ENCODE results near the gene BMPR1A. TPM values are rescaled to one million over a fixed set of nuclear protein-coding genes. Genes with fewer than 3 reads are reported as not detected.

The BMPR1A gene
- total RNA-seq, 1 experiment from 2014 or later = 24.3 TPM

DNA sequence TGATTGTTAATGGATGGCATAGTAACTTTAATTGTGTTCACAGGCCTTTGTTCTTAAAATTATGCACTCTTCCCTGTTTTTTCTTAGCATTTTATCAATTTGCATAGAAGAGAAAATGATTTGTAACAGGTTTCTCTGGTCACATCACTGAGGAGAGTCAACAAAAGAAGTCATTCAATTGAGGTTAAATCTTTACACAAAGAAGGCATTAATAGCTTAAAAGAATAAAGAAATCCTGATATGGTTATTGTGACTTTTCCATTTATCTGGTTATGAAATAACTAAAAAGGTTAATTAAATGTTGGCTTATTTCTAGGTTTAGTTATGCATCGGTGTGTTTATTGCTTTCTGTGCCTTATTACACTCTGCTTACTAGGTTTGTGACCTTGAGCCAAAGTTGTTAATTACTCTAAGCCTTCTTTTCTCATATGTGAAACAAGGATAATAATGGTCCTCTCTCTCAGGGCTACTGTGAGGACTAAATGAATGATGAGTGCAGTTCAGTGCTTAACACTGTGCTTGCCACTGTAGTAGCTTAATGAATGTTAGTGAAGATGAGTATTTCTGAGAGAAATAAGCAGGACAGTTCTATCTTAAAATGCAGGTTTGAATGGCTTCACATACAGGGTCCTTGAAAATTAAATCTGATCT, 12.1 kb downstream of the BMPR1A start:
- no peak overlapping the region for H3K4me2 ChIP-seq
- H3K36me3 ChIP-seq (ENCODE audit: low read depth) = no peaks in the 10 kb centered on the region
- H3K27me3 ChIP-seq (ENCODE audit: insufficient read depth, low read depth) = no peaks in the 10 kb centered on the region
- intact Hi-C loops (cut with micrococcal nuclease; ENCODE audit: unreplicated experiment) = no loop called here
- DNase-seq = no peak
- no peaks in the 10 kb centered on the region for H3K9me3 ChIP-seq (ENCODE audit: insufficient read depth, low read depth)
- ChIA-PET POLR2A (ENCODE audit: unreplicated experiment) (interaction anchor here (0.5 kb wide), 1 partner anchor 17 kb away, joined by 3 read pairs; no protein-coding TSS in a partner anchor), CTCF (no interaction called here)
- TF ChIP-seq EZH2 (IDR thresholded peaks at IDR 0.05; ENCODE audit: low read depth) = no peak
- TF ChIP-seq, protein P1, sequence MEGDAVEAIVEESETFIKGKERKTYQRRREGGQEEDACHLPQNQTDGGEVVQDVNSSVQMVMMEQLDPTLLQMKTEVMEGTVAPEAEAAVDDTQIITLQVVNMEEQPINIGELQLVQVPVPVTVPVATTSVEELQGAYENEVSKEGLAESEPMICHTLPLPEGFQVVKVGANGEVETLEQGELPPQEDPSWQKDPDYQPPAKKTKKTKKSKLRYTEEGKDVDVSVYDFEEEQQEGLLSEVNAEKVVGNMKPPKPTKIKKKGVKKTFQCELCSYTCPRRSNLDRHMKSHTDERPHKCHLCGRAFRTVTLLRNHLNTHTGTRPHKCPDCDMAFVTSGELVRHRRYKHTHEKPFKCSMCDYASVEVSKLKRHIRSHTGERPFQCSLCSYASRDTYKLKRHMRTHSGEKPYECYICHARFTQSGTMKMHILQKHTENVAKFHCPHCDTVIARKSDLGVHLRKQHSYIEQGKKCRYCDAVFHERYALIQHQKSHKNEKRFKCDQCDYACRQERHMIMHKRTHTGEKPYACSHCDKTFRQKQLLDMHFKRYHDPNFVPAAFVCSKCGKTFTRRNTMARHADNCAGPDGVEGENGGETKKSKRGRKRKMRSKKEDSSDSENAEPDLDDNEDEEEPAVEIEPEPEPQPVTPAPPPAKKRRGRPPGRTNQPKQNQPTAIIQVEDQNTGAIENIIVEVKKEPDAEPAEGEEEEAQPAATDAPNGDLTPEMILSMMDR (conservative IDR thresholded peaks at IDR 0.05) = no peak
- no TSS peak for BruUV-seq (replicated peaks)
- no peaks in the 10 kb centered on the region; the same call in 1 of the 2 replicates for H4K20me1 ChIP-seq (ENCODE audit: insufficient read depth)
- no peaks in the 10 kb centered on the region for H3K4me1 ChIP-seq (replicated peaks; ENCODE audit: insufficient read depth)
- H3K9me2 ChIP-seq (ENCODE audit: insufficient read depth) = no peaks in the 10 kb centered on the region
- no peak overlapping the region for H3K4me3 ChIP-seq
- no peak overlapping the region for H2AFZ ChIP-seq
- no peaks in the 10 kb centered on the region for H3F3A ChIP-seq (ENCODE audit: insufficient read depth, low read depth)
- H3K79me2 ChIP-seq (ENCODE audit: low read depth) = peaks cover 54% of the 10 kb centered on the region
- no peak overlapping the region for H3K27ac ChIP-seq

DNA sequence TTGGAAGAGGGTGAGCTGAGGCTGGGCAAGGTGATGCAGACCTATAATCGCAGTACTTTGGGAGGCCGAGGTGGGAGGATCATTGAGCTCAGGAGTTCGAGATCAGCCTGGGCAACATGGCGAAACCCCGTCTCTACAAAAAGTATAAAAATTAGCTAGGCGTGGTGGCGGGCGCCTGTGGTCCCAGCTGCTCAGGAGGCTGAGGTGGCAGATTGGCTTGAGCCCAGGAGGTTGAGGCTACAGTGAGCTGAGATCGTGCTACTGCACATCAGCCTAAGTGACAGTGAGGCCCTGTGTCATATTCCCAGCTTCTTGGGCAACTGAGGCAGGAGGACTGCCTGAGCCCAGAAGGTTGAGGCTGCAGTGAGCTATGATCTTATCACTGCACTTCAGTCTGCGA, 13.6 kb downstream of the BMPR1A start:
- H3K79me2 ChIP-seq (ENCODE audit: low read depth) = peaks cover 43% of the 10 kb centered on the region
- no peak overlapping the region for H3K4me2 ChIP-seq
- ChIA-PET POLR2A (ENCODE audit: unreplicated experiment) (no interaction called here), CTCF (no interaction called here)
- no peak for DNase-seq
- H3K4me3 ChIP-seq = no peak overlapping the region
- no peaks in the 10 kb centered on the region for H3F3A ChIP-seq (ENCODE audit: insufficient read depth, low read depth)
- no peaks in the 10 kb centered on the region for H3K9me3 ChIP-seq (ENCODE audit: insufficient read depth, low read depth)
- H3K36me3 ChIP-seq (ENCODE audit: low read depth) = no peaks in the 10 kb centered on the region
- H2AFZ ChIP-seq = no peak overlapping the region
- H3K4me1 ChIP-seq (replicated peaks; ENCODE audit: insufficient read depth) = no peaks in the 10 kb centered on the region
- intact Hi-C loops (cut with micrococcal nuclease; ENCODE audit: unreplicated experiment) = no loop called here
- BruUV-seq (replicated peaks) = no TSS peak
- no peak overlapping the region for H3K27ac ChIP-seq
- H3K9me2 ChIP-seq (ENCODE audit: insufficient read depth) = no peaks in the 10 kb centered on the region
- no peak for TF ChIP-seq EZH2 (IDR thresholded peaks at IDR 0.05; ENCODE audit: low read depth)
- TF ChIP-seq, protein P1 (conservative IDR thresholded peaks at IDR 0.05) = no peak
- no peaks in the 10 kb centered on the region for H3K27me3 ChIP-seq (ENCODE audit: insufficient read depth, low read depth)
- no peaks in the 10 kb centered on the region; the same call in 1 of the 2 replicates for H4K20me1 ChIP-seq (ENCODE audit: insufficient read depth)

DNA sequence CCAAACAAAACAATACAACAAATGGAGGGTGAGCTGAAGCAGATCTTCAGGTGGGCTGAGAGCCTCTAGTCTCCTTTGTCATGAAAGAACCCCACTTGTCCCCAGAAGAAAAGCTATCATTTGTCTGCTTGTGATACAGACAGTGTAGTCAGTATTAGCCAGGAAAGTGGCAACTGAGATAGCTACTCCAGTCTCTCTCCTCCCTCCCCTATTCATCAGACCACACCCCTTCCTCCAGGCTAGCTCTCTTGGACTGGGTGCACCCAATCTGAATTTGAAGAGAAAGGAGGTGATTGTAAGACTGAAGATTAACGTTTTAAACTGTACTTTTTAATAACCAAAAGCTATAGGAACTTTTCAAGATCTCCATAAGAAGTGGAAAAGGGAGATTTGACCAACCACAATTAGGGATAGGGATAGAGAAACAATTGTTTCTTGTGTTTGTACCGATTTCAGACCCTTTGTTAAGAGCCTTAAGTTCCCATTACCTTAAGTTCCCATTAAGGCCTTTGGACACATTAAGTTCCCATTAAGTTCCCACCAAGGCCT, 14.1 kb downstream of the BMPR1A start:
- no TSS peak for BruUV-seq (replicated peaks)
- Histone ChIP-seq H3K4me2 (no peak overlapping the region), H3K4me3 (no peak overlapping the region), H2AFZ (no peak overlapping the region), H3F3A (ENCODE audit: insufficient read depth, low read depth) (no peaks in the 10 kb centered on the region), H3K27me3 (ENCODE audit: insufficient read depth, low read depth) (no peaks in the 10 kb centered on the region), H3K4me1 (replicated peaks; ENCODE audit: insufficient read depth) (no peaks in the 10 kb centered on the region), H4K20me1 (ENCODE audit: insufficient read depth) (no peaks in the 10 kb centered on the region; the same call in 1 of the 2 replicates), H3K9me2 (ENCODE audit: insufficient read depth) (no peaks in the 10 kb centered on the region), H3K79me2 (ENCODE audit: low read depth) (peaks cover 43% of the 10 kb centered on the region), H3K27ac (no peak overlapping the region), H3K9me3 (ENCODE audit: insufficient read depth, low read depth) (no peaks in the 10 kb centered on the region), H3K36me3 (ENCODE audit: low read depth) (no peaks in the 10 kb centered on the region)
- POLR2A ChIA-PET (ENCODE audit: unreplicated experiment) = no interaction called here
- TF ChIP-seq, protein P1 (conservative IDR thresholded peaks at IDR 0.05) = no peak
- no peak for TF ChIP-seq EZH2 (IDR thresholded peaks at IDR 0.05; ENCODE audit: low read depth)
- CTCF ChIA-PET = no interaction called here
- DNase-seq = no peak
- intact Hi-C loops (cut with micrococcal nuclease; ENCODE audit: unreplicated experiment) = no loop called here

All from PC-9 (cell line).